OCI-LY7 (cell line): ENCODE measurements around the gene DNMT3A. TPM values are rescaled to one million over a fixed set of nuclear protein-coding genes. Genes with fewer than 3 reads are reported as not detected.

Experiments used
- BruUV-seq: library from RNA; stranded (reverse); fragments of 400-500 nt; replicated peaks from 2 replicates; lab custom pipeline; 2021; lab: Mats Ljungman, UMichigan
- CTCF ChIA-PET: fragments of 300-600 bp; sonication (Branson Sonifier 250); formaldehyde crosslinking; loops from one replicate; lab custom pipeline; 2022; ENCODE audit warnings: antibody characterized with exemption; ENCODE audit not compliant: unreplicated experiment; lab: Charles Lee
- POLR2A ChIA-PET: fragments of 300-600 bp; sonication (Branson Sonifier 250); formaldehyde crosslinking; loops from one replicate; lab custom pipeline; 2022; ENCODE audit warnings: antibody characterized with exemption; lab: Charles Lee
- DNase-seq: peaks from one replicate; pipeline ENCODE4 v3.0.0-alpha.2; 2015; ENCODE audit warnings: low spot score
- H2AFZ ChIP-seq: fragments of 200-600 bp; sonication (generic), shearing (Covaris generic); 2 replicates; pipeline ENCODE4 v1.6.1; 2014; ENCODE audit warnings: mild to moderate bottlenecking, antibody characterized with exemption, low read length, moderate library complexity
- H3K27ac ChIP-seq: fragments of 200-600 bp; sonication (generic); 2 replicates; pipeline ENCODE4 v1.5.1; 2014; ENCODE audit warnings: mixed run types, low read depth, mild to moderate bottlenecking, moderate library complexity, low read length, inconsistent platforms; ENCODE audit not compliant: poor library complexity, severe bottlenecking
- H3K36me3 ChIP-seq: fragments of 200-600 bp; sonication (generic); 2 replicates; pipeline ENCODE4 v1.6.1; 2014; ENCODE audit warnings: mild to moderate bottlenecking, antibody characterized with exemption, low read length, moderate library complexity, mixed read lengths; ENCODE audit not compliant: insufficient read depth
- H3K4me1 ChIP-seq: fragments of 200-600 bp; sonication (generic); 2 replicates; pipeline ENCODE4 v1.5.1; 2014; ENCODE audit warnings: mild to moderate bottlenecking, low read length; ENCODE audit not compliant: insufficient read depth, poor library complexity, severe bottlenecking
- H3K4me2 ChIP-seq: fragments of 200-600 bp; sonication (generic); 2 replicates; pipeline ENCODE4 v1.6.1; 2014; ENCODE audit warnings: mild to moderate bottlenecking, low read length
- H3K4me3 ChIP-seq: fragments of 200-600 bp; sonication (generic); 2 replicates; pipeline ENCODE4 v1.5.1; 2014; ENCODE audit warnings: mild to moderate bottlenecking, low read depth, low read length; ENCODE audit not compliant: poor library complexity, severe bottlenecking
- H3K79me2 ChIP-seq: fragments of 200-600 bp; sonication (generic); 2 replicates; pipeline ENCODE4 v1.6.1; 2016; ENCODE audit warnings: low read depth, mild to moderate bottlenecking, low read length, moderate library complexity, mixed read lengths; ENCODE audit not compliant: insufficient read depth
- H3K9me2 ChIP-seq: fragments of 200-600 bp; sonication (generic); 2 replicates; pipeline ENCODE4 v1.6.1; 2016; ENCODE audit warnings: mild to moderate bottlenecking, low read length, mixed read lengths; ENCODE audit not compliant: insufficient read depth
- H3K9me3 ChIP-seq: fragments of 200-600 bp; sonication (generic); 2 replicates; pipeline ENCODE4 v1.6.1; 2014; ENCODE audit warnings: mild to moderate bottlenecking, mixed run types, low read length, mixed read lengths
- H4K20me1 ChIP-seq: fragments of 200-600 bp; sonication (generic); 2 replicates; pipeline ENCODE4 v1.6.1; 2014; ENCODE audit warnings: mild to moderate bottlenecking, antibody characterized with exemption, low read length, moderate library complexity, mixed read lengths; ENCODE audit not compliant: insufficient read depth
- CTCF ChIP-seq: fragments of 200-600 bp; sonication (generic); conservative IDR thresholded peaks from 2 replicates; pipeline ENCODE4 v1.5.1; 2014; ENCODE audit warnings: mild to moderate bottlenecking, antibody characterized with exemption, low read length, moderate library complexity, mixed read lengths
- EZH2phosphoT487 ChIP-seq: fragments of 200-600 bp; sonication (generic); IDR thresholded peaks from 2 replicates; pipeline ENCODE4 v1.6.1; 2018; ENCODE audit warnings: low read depth, borderline replicate concordance, mild to moderate bottlenecking, mixed run types, antibody characterized with exemption, low read length, moderate library complexity, mixed read lengths
- intact Hi-C: fragments of 100-400 bp; cut with micrococcal nuclease; formaldehyde crosslinking; loops from one replicate; pipeline ENCODE4 v1.10.0; 2022; ENCODE audit not compliant: unreplicated experiment
- total RNA-seq, 2 experiments: library from RNA; depleted of rRNA in 1 of 2; stranded (reverse); fragments of >200 nt in 1 of 2; shearing (Covaris generic) in 1 of 2; gene quantifications; 2 replicates each; pipeline ENCODE4 v1.2.3, GENCODE V29; 2014 to 2022

DNMT3A gene
- total RNA-seq, 2 experiments from 2014 or later = 2.8 to 7.3 TPM

- Histone ChIP-seq H3K36me3 (no peaks in the 10 kb centered on the region), H3K79me2 (no peaks in the 10 kb centered on the region), H3K4me1 (no peaks in the 10 kb centered on the region), H3K4me2 (no peak overlapping the region), H3K9me2 (no peaks in the 10 kb centered on the region), H3K27ac (no peak overlapping the region), H3K4me3 (no peak overlapping the region), H3K9me3 (no peaks in the 10 kb centered on the region), H2AFZ (no peak overlapping the region), H4K20me1 (no peaks in the 10 kb centered on the region)
- DNase-seq = no peak
- CTCF ChIA-PET = no interaction called here
- intact Hi-C loops = no loop called here
- BruUV-seq = no TSS peak
- no peak for TF ChIP-seq EZH2phosphoT487
- no peak for TF ChIP-seq CTCF
- POLR2A ChIA-PET = no interaction called here
Measured at GRCh38 chr2:25245141-25245540, 96.6 kb downstream of the DNMT3A start.

- no peak overlapping the region for H2AFZ ChIP-seq
- H3K4me1 ChIP-seq = no peaks in the 10 kb centered on the region
- no peak overlapping the region for H3K4me3 ChIP-seq
- BruUV-seq = no TSS peak
- no peaks in the 10 kb centered on the region for H3K36me3 ChIP-seq
- H4K20me1 ChIP-seq = no peaks in the 10 kb centered on the region
- POLR2A ChIA-PET = no interaction called here
- H3K9me3 ChIP-seq = no peaks in the 10 kb centered on the region
- CTCF ChIA-PET = no interaction called here
- TF ChIP-seq EZH2phosphoT487 (no peak), CTCF (no peak)
- DNase-seq = no peak
- no peak overlapping the region for H3K4me2 ChIP-seq
- no peak overlapping the region for H3K27ac ChIP-seq
- intact Hi-C loops = no loop called here
- H3K79me2 ChIP-seq = no peaks in the 10 kb centered on the region
- H3K9me2 ChIP-seq = no peaks in the 10 kb centered on the region
Measured at GRCh38 chr2:25243995-25244394, 97.7 kb downstream of the DNMT3A start.

- no peaks in the 10 kb centered on the region for H3K9me3 ChIP-seq
- no peaks in the 10 kb centered on the region for H3K79me2 ChIP-seq
- no peaks in the 10 kb centered on the region for H3K9me2 ChIP-seq
- ChIA-PET POLR2A (interaction anchor here (0.6 kb wide), 1 partner anchor 429 kb away, joined by 4 read pairs; no protein-coding TSS in a partner anchor), CTCF (no interaction called here)
- no peak for DNase-seq
- H3K4me1 ChIP-seq = no peaks in the 10 kb centered on the region
- no TSS peak for BruUV-seq
- H3K36me3 ChIP-seq = no peaks in the 10 kb centered on the region
- H3K4me3 ChIP-seq = no peak overlapping the region
- H3K4me2 ChIP-seq = no peak overlapping the region
- intact Hi-C loops = no loop called here
- no peak overlapping the region for H2AFZ ChIP-seq
- no peak for TF ChIP-seq EZH2phosphoT487
- no peak for TF ChIP-seq CTCF
- no peak overlapping the region for H3K27ac ChIP-seq
- H4K20me1 ChIP-seq = no peaks in the 10 kb centered on the region
Measured at GRCh38 chr2:25241452-25241851, 100.3 kb downstream of the DNMT3A start.
